ENCODE measurements around the gene OR2T3.
"Not testable (repeated sequence)": the region's sequence is repeated elsewhere in the genome, so short reads cannot be mapped to it uniquely, and the experiment has no call there.

Gene OR2T3

DNA sequence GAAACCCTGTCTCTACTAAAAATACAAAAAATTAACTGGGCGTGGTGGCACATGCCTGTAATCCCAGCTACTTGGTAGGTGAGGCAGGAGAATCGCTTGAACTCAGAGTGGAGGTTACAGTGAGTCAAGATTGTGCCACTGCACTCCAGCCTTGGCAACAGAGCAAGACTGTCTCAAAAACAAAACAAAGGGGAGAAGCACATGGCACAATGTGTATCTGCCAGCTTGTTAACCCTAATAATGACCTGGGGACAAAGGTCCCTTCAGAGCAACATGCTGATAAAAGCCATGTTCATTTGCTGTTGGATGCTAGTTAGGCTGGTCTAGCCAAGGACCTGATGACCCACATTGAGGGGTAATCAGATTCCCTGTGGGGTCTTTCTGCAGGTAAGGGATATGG lies 16.5 kb upstream of the OR2T3 start:
- DNase-seq (ENCODE audit: extremely low spot score); CTCF ChIA-PET; POLR2A ChIA-PET: not testable (repeated sequence)

DNA sequence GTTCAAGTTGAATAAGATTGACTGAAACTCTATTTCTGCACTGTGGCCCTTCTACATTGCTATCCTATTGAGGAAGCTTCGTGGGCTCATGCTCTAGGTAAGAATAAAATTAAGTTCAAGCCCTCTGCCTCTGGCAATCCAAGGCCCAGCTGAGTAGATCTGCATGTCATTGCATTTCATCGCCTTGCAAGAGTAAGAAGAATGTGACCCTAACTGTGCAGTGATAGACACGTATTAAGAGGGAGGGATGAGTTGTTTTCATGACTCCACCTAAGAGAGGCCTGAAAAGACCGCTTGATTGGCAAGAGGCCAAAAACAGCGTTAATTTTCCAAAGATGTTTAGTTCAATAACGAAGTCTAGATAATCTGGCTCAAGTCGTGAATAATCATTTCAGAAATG lies 14.0 kb upstream of the OR2T3 start:
- CTCF ChIA-PET; POLR2A ChIA-PET; DNase-seq (ENCODE audit: extremely low spot score): not testable (repeated sequence)

DNA sequence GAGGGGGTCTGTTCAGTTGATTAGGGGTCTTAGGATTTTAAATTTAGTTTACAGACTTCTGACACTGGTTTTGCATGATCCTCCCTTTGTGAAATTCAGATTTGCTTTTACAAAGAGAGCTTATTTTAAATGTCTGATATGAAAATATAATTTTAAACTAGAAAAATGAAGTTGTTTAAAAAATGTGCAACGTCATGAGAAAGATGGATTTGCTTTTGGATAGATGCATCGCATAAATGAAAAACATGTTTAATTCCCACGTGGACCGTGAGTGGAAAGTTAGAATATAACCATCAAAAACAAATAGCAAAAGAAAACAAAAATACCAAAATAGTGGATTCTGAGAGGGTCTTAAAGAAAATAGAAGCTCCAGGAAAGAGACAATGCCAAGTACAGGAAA lies 2.0 kb upstream of the OR2T3 start:
- POLR2A ChIA-PET = no interaction called here
- TF ChIP-seq NFRKB (IDR thresholded peaks at IDR 0.05) (no peak), TARDBP (IDR thresholded peaks at IDR 0.05) (no peak), SUZ12 (IDR thresholded peaks at IDR 0.05) (no peak), LEF1 (IDR thresholded peaks at IDR 0.05; ENCODE audit: borderline replicate concordance) (no peak), FOXK2 (IDR thresholded peaks at IDR 0.05) (no peak), ARNT (IDR thresholded peaks at IDR 0.05) (no peak), L3MBTL2 (conservative IDR thresholded peaks at IDR 0.05) (no peak), FOXA1 (IDR thresholded peaks at IDR 0.05) (no peak), CTBP1 (IDR thresholded peaks at IDR 0.05; ENCODE audit: borderline replicate concordance) (no peak), BHLHE40 (IDR thresholded peaks at IDR 0.05; ENCODE audit: borderline replicate concordance) (no peak), FOXM1 (IDR thresholded peaks at IDR 0.05; ENCODE audit: borderline replicate concordance) (no peak), HDGF (IDR thresholded peaks at IDR 0.05; ENCODE audit: borderline replicate concordance) (no peak), ELF4 (IDR thresholded peaks at IDR 0.05) (no peak), SP1 (IDR thresholded peaks at IDR 0.05) (no peak)
- TF ChIP-seq, protein P1, sequence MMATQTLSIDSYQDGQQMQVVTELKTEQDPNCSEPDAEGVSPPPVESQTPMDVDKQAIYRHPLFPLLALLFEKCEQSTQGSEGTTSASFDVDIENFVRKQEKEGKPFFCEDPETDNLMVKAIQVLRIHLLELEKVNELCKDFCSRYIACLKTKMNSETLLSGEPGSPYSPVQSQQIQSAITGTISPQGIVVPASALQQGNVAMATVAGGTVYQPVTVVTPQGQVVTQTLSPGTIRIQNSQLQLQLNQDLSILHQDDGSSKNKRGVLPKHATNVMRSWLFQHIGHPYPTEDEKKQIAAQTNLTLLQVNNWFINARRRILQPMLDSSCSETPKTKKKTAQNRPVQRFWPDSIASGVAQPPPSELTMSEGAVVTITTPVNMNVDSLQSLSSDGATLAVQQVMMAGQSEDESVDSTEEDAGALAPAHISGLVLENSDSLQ (IDR thresholded peaks at IDR 0.05) = no peak
- DNase-seq (ENCODE audit: extremely low spot score) = no peak
- CTCF ChIA-PET = no interaction called here

- DNase-seq (ENCODE audit: extremely low spot score); CTCF ChIA-PET; POLR2A ChIA-PET: not testable (repeated sequence)
These were observed 1.0 kb upstream of the OR2T3 start for GRCh38 chr1:248472111-248472510.

- POLR2A ChIA-PET; CTCF ChIA-PET; DNase-seq (ENCODE audit: extremely low spot score): not testable (repeated sequence)
These were observed 2.5 kb downstream of the OR2T3 start for GRCh38 chr1:248475660-248476059.

- DNase-seq (ENCODE audit: extremely low spot score); CTCF ChIA-PET; POLR2A ChIA-PET: not testable (repeated sequence)
These were observed 8.8 kb downstream of the OR2T3 start for GRCh38 chr1:248481686-248482579.

- POLR2A ChIA-PET; CTCF ChIA-PET; DNase-seq (ENCODE audit: extremely low spot score): not testable (repeated sequence)
These were observed 15.1 kb downstream of the OR2T3 start, which contains the start of gene OR2T5 for GRCh38 chr1:248488289-248488688. Gene OR2T5, plus strand, starts transcription at chr1:248488589. Its CDS starts 0 bp downstream, at chr1:248488589.

DNA sequence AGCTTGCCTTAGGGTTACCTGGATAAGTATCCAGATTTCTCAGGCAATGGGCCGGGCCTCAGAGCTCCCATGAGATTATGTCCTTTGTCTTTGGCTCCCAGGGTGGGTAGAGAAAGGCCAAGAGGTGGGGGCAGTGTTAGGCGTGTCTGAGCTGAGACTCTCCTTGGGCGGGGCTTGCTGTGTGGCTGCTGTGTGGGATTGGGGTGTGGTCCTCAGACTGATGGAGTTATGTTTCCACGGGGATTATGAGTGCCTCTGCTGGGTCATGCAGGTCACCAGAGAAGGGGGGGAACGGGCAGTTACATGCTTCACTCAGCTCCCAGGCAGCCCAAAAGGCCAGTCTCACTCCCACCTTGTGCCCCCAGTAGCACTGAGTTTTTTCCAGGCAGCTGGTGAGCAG lies 23.5 kb downstream of the OR2T3 start:
- CTCF ChIA-PET; DNase-seq (ENCODE audit: extremely low spot score); POLR2A ChIA-PET: not testable (repeated sequence)

DNA sequence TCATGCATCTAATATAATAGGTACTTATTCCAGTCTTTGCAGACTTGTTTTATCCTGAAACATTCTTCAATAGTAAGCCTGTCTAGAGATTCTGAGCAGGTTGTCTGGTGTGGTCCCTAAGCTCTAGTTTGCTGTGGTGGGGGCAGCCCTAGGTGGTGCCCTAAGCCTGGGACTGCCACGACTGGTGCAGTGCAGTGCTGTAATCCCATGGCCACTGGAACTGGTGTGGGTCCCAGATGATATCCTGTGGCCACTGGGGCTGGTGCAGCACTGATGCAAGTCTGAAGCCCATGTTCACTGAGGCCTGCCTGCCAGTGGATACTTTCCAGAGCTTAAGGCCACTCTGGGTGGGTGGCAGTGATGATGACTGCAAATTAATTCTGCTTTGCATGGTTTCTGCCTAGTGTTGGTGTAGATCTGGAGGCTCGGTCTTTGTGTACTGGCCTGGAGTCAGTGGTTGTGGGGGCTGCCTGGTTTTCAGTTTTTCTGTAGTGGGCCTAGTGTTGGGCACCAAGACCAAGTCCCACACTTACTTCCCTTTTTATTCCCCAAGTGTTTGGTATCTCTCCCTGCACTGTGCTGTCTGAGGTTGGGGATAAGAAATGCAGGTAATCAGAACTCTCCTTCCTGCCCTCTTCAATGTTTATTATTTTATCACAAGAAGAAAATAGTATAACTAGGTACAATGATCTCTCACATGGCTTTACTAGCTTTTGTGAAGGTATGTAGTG lies 27.3 kb downstream of the OR2T3 start:
- POLR2A ChIA-PET; CTCF ChIA-PET; DNase-seq (ENCODE audit: extremely low spot score): not testable (repeated sequence)

- POLR2A ChIA-PET; DNase-seq (ENCODE audit: extremely low spot score); CTCF ChIA-PET: not testable (repeated sequence)
These were observed 34.6 kb downstream of the OR2T3 start, which contains the start of gene OR2G6 for GRCh38 chr1:248507773-248508172. Gene OR2G6, plus strand, starts transcription at chr1:248508073. Its CDS starts 13,574 bp downstream, at chr1:248521647.

GRCh38 chr1:248510217-248510616 lies 37.1 kb downstream of the OR2T3 start:
- CTCF ChIA-PET; POLR2A ChIA-PET; DNase-seq (ENCODE audit: extremely low spot score): not testable (repeated sequence)
